ENCODE measurements around the gene SNRNP27.
"Not testable (repeated sequence)": the region's sequence is repeated elsewhere in the genome, so short reads cannot be mapped to it uniquely, and the experiment has no call there.

Gene SNRNP27
- total RNA-seq, result 13.5 to 17.6 reads per million in 2 donors

GRCh38 chr2:69893684-69894551 is at the start of gene SNRNP27:
Gene SNRNP27 (plus strand): TSS chr2:69893956. CDS start chr2:69893985, 29 bp downstream.
- DNase-seq, result peak; percentile 67

GRCh38 chr2:69843993-69844392 is 49.8 kb upstream of the SNRNP27 start:
- no peak for DNase-seq

GRCh38 chr2:69844560-69844959 is 49.2 kb upstream of the SNRNP27 start:
- no peak for DNase-seq

- no peak for DNase-seq
These were observed 47.3 kb upstream of the SNRNP27 start for GRCh38 chr2:69846182-69847067.

- DNase-seq, result no peak
These were observed 46.5 kb upstream of the SNRNP27 start for GRCh38 chr2:69847068-69847828.

- DNase-seq, result no peak
These were observed 45.5 kb upstream of the SNRNP27 start for GRCh38 chr2:69848186-69848790.

GRCh38 chr2:69858261-69858660 is 35.5 kb upstream of the SNRNP27 start:
- no peak for DNase-seq

GRCh38 chr2:69863298-69863697 is 30.5 kb upstream of the SNRNP27 start:
- no peak for DNase-seq

- DNase-seq, result no peak
These were observed 5.3 kb upstream of the SNRNP27 start for GRCh38 chr2:69888451-69888850.

- DNase-seq, result no peak
These were observed 4.5 kb upstream of the SNRNP27 start for GRCh38 chr2:69889302-69889701.

- DNase-seq, result no peak
These were observed 2.9 kb upstream of the SNRNP27 start for GRCh38 chr2:69890881-69891280.

- DNase-seq, result not testable (repeated sequence)
These were observed 825 bp upstream of the SNRNP27 start for GRCh38 chr2:69892838-69893424.

GRCh38 chr2:69894737-69895136 is 981 bp downstream of the SNRNP27 start:
- not testable (repeated sequence) for DNase-seq

- DNase-seq, result no peak
These were observed 8.6 kb downstream of the SNRNP27 start for GRCh38 chr2:69902213-69902922.

GRCh38 chr2:69907216-69907615 is 13.5 kb downstream of the SNRNP27 start:
- no peak for DNase-seq

GRCh38 chr2:69911985-69912563 is 18.3 kb downstream of the SNRNP27 start:
- DNase-seq, result no peak

GRCh38 chr2:69914164-69914949 is 20.6 kb downstream of the SNRNP27 start:
- no peak for DNase-seq

- peak; percentile 98 for DNase-seq
These were observed 21.5 kb downstream of the SNRNP27 start, which contains the start of gene MXD1 for GRCh38 chr2:69914950-69915945. Gene MXD1 (plus strand): TSS chr2:69915109. CDS start chr2:69915331, 222 bp downstream.

- no peak for DNase-seq
These were observed 22.4 kb downstream of the SNRNP27 start for GRCh38 chr2:69916106-69916505.

All from T-helper 9 cell (primary cell).